22Rv1 (cell line): ENCODE measurements around the gene TM9SF2.

Experiments
- ZFX ChIP-seq: fragments of 450-650 bp; IDR thresholded peaks from 2 replicates; pipeline ENCODE4 v1.6.1; 2017; ENCODE audit warnings: antibody characterized with exemption, borderline replicate concordance
- TF ChIP-seq, protein P1 (sequence below): fragments of 450-650 bp; IDR thresholded peaks from 2 replicates; pipeline ENCODE4 v1.5.1; 2017; ENCODE audit warnings: mild to moderate bottlenecking

DNA sequence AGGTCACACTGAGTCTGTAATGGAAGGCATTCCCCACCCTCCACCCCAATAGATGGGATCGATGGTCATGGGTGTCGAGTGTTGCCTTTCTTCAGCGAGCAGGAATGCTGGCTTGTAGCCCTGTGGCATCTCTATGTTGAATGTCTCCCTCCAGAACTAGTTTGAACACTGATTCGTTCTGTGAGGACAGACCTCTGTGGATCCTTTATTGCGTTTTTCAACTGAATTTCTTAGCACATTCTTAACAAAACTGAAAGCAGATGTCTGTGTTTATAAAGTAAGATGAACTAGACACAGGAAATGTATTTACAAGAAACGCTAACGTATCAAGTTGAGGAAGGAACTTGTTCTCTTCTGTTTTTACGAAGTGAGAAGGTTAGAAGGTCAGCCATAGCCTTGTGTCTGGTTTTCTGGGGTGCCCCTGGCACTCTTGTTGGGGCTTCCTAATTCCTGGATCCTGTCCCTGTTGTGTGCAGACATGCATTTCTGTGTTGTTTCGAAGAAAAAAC is 36.8 kb upstream of the TM9SF2 start:
- TF ChIP-seq, protein P1, sequence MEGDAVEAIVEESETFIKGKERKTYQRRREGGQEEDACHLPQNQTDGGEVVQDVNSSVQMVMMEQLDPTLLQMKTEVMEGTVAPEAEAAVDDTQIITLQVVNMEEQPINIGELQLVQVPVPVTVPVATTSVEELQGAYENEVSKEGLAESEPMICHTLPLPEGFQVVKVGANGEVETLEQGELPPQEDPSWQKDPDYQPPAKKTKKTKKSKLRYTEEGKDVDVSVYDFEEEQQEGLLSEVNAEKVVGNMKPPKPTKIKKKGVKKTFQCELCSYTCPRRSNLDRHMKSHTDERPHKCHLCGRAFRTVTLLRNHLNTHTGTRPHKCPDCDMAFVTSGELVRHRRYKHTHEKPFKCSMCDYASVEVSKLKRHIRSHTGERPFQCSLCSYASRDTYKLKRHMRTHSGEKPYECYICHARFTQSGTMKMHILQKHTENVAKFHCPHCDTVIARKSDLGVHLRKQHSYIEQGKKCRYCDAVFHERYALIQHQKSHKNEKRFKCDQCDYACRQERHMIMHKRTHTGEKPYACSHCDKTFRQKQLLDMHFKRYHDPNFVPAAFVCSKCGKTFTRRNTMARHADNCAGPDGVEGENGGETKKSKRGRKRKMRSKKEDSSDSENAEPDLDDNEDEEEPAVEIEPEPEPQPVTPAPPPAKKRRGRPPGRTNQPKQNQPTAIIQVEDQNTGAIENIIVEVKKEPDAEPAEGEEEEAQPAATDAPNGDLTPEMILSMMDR, result no peak
- no peak for TF ChIP-seq ZFX
